Fibroblast of lung (primary cell): ENCODE results near the gene CASP14. TPM values are rescaled to one million over a fixed set of nuclear protein-coding genes. Genes with fewer than 3 reads are reported as not detected.

ENCODE experiments used
- DNase-seq, 2 donors: peaks; one replicate each; pipeline versions ENCODE4 v3.0.0 to v3.0.0-alpha.2; 2010; ENCODE audit warnings: low read depth in 2 of 2
- H2AFZ ChIP-seq: 2 replicates; pipeline ENCODE4 v1.5.1; 2012; ENCODE audit warnings: low read length, control low read depth, inconsistent platforms
- H3K27ac ChIP-seq: 2 replicates; pipeline ENCODE4 v1.5.1; 2011; ENCODE audit warnings: low read length, control low read depth; ENCODE audit not compliant: insufficient read depth
- H3K27me3 ChIP-seq: 2 replicates; pipeline ENCODE4 v1.5.1; 2011; ENCODE audit warnings: mild to moderate bottlenecking, low read length; ENCODE audit not compliant: control insufficient read depth, insufficient read depth
- H3K36me3 ChIP-seq: 2 replicates; pipeline ENCODE4 v1.5.1; 2011; ENCODE audit warnings: low read length; ENCODE audit not compliant: control insufficient read depth, insufficient read depth
- H3K4me1 ChIP-seq: 2 replicates; pipeline ENCODE4 v1.5.1; 2011; ENCODE audit warnings: low read length; ENCODE audit not compliant: control insufficient read depth, insufficient read depth; ENCODE audit errors: extremely low read depth
- H3K4me2 ChIP-seq: 2 replicates; pipeline ENCODE4 v1.5.1; 2011; ENCODE audit warnings: low read length, control low read depth; ENCODE audit not compliant: insufficient read depth; ENCODE audit errors: extremely low read depth
- H3K4me3 ChIP-seq, 4 experiments: fragments of 200-600 bp in 1 of 4; sonication (generic) in 1 of 4; replicated peaks in 1 of 4; 2 replicates each; pipeline ENCODE4 v1.5.1; 2011 to 2016; ENCODE audit warnings: low read length in 4 of 4, low read depth in 3 of 4, mild to moderate bottlenecking in 3 of 4, control low read depth in 2 of 4, inconsistent platforms in 1 of 4, mixed read lengths in 1 of 4; ENCODE audit not compliant: insufficient read depth in 1 of 4; ENCODE audit errors: control extremely low read depth in 1 of 4
- H3K79me2 ChIP-seq: 2 replicates; pipeline ENCODE4 v1.5.1; 2012; ENCODE audit warnings: mild to moderate bottlenecking, low read length, inconsistent platforms; ENCODE audit not compliant: control insufficient read depth, insufficient read depth
- H3K9ac ChIP-seq: 2 replicates; pipeline ENCODE4 v1.5.1; 2011; ENCODE audit warnings: mild to moderate bottlenecking, low read length, control low read depth; ENCODE audit not compliant: insufficient read depth
- H3K9me3 ChIP-seq: 2 replicates; pipeline ENCODE4 v1.5.1; 2012; ENCODE audit warnings: low read depth, low read length; ENCODE audit not compliant: control insufficient read depth, insufficient read depth
- H4K20me1 ChIP-seq: 2 replicates; pipeline ENCODE4 v1.5.1; 2011; ENCODE audit warnings: low read length; ENCODE audit not compliant: control insufficient read depth, insufficient read depth; ENCODE audit errors: extremely low read depth
- EZH2 ChIP-seq: IDR thresholded peaks from 2 replicates; pipeline ENCODE4 v1.5.1; 2012; ENCODE audit warnings: low read length, control low read depth, mild to moderate bottlenecking; ENCODE audit errors: missing control alignments
- polyA plus RNA-seq, 2 donors: library from polyadenylated mRNA; depleted of rRNA in 1 of 2; stranded (reverse) in 1 of 2; unstranded in 1 of 2; fragments of >200 nt; gene quantifications; 2 replicates each; pipeline ENCODE4 v1.2.1, GENCODE V29; 2011 to 2012; ENCODE audit warnings: missing spikeins in 1 of 2
- total RNA-seq: library from RNA; depleted of rRNA; stranded (reverse); fragments of >200 nt; gene quantifications from 2 replicates; pipeline ENCODE4 v1.2.1, GENCODE V29; 2014
- TF ChIP-seq, protein P1 (sequence below), 2 donors: IDR thresholded peaks in 1 of 2; conservative IDR thresholded peaks in 1 of 2; 1 replicate in 1 of 2; 2 replicates in 1 of 2; pipeline ENCODE4 v1.5.1; 2011 to 2012; ENCODE audit warnings: low read length in 2 of 2, control low read depth in 1 of 2, inconsistent platforms in 1 of 2, low read depth in 1 of 2, mild to moderate bottlenecking in 1 of 2

Gene CASP14
- total and polyA plus RNA-seq, 2 donors (not counting 1 experiment from before 2014, with no cell fraction given) = not detected

DNA sequence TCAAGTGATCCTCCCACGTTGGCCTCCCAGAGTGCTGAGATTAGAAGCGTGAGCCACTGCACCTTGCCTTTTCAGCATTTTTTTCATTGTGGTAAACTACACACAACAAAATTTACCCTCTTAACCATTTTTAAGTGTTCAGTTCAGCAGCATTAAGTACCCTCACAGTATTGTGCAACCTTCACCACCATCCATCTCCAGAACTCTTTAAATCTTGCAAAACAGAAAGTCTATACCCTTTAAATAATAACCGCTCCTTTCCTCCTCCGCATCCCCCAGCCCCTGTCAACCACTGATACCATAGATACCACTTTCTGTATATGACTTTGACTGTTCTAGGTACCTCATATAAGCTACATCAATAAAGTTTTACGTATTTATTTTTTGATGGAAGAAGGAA is 20.8 kb upstream of the CASP14 start:
- Histone ChIP-seq H3K79me2 (no peaks in the 10 kb centered on the region), H2AFZ (no peak overlapping the region), H3K4me3 (no peak overlapping the region), H3K4me2 (no peak overlapping the region), H3K9me3 (no peaks in the 10 kb centered on the region), H3K36me3 (no peaks in the 10 kb centered on the region), H3K4me1 (no peaks in the 10 kb centered on the region), H3K27me3 (no peaks in the 10 kb centered on the region), H4K20me1 (no peaks in the 10 kb centered on the region), H3K27ac (no peak overlapping the region), H3K9ac (no peak overlapping the region)
- DNase-seq = no peak
- no peak for TF ChIP-seq EZH2
- TF ChIP-seq, protein P1, sequence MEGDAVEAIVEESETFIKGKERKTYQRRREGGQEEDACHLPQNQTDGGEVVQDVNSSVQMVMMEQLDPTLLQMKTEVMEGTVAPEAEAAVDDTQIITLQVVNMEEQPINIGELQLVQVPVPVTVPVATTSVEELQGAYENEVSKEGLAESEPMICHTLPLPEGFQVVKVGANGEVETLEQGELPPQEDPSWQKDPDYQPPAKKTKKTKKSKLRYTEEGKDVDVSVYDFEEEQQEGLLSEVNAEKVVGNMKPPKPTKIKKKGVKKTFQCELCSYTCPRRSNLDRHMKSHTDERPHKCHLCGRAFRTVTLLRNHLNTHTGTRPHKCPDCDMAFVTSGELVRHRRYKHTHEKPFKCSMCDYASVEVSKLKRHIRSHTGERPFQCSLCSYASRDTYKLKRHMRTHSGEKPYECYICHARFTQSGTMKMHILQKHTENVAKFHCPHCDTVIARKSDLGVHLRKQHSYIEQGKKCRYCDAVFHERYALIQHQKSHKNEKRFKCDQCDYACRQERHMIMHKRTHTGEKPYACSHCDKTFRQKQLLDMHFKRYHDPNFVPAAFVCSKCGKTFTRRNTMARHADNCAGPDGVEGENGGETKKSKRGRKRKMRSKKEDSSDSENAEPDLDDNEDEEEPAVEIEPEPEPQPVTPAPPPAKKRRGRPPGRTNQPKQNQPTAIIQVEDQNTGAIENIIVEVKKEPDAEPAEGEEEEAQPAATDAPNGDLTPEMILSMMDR (conservative IDR thresholded peaks at IDR 0.05 in 1 of 2, IDR thresholded peaks at IDR 0.05 in 1 of 2; ENCODE audit: low read depth in 1 of 2, low read length in 2 of 2) = no peak

DNA sequence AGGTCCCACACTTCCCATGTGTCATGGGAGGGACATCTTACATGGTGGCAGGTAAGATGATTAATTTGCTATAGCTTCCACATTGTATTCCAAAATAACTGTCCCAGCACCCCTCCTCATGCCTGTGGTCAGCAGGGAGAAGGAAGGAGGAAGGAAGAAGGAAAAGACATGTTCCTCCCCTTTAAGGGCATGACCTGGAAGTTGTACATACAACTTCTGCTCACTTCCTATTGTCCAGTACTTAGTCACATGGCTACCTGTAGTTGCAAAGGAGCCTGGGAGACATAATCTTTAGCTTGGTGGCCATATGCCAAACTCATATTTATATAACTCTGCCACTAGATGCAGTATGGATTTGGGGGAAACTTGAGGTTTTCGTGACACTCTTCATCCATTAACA is 17.6 kb upstream of the CASP14 start:
- Histone ChIP-seq H2AFZ (no peak overlapping the region), H3K79me2 (no peaks in the 10 kb centered on the region), H4K20me1 (no peaks in the 10 kb centered on the region), H3K36me3 (no peaks in the 10 kb centered on the region), H3K9me3 (no peaks in the 10 kb centered on the region), H3K4me3 (no peak overlapping the region), H3K27me3 (no peaks in the 10 kb centered on the region), H3K4me2 (no peak overlapping the region), H3K9ac (no peak overlapping the region), H3K27ac (no peak overlapping the region), H3K4me1 (no peaks in the 10 kb centered on the region)
- no peak for DNase-seq
- TF ChIP-seq, protein P1 (conservative IDR thresholded peaks at IDR 0.05 in 1 of 2, IDR thresholded peaks at IDR 0.05 in 1 of 2; ENCODE audit: low read depth in 1 of 2, low read length in 2 of 2) = no peak
- TF ChIP-seq EZH2 = no peak

DNA sequence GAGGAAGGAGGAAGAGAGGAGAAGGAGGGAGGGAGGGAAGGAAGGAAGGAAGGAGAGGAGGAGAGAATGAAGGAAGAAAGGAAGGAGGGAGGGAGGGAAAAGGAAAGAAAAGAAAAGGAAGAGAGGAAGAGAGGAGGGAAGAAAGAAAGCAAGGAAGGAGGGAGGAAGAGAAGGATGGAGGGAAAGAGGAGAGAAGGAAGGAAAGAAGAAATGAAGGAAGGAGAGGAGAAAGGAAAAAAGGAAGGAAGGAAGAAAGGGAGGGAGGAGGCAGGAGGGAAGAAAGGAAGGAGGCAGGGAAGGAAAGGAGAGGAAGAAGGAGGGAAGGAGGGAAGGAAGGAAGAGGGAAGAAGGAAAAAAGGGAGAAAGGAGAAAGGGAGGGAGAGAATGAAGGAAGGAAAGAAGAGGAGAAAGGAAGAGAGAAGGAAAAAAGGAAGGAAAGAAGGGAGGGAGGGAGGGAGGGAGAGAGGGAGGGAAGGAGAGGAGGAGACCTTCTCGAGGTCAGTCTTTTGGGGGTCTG is 13.4 kb upstream of the CASP14 start:
- DNase-seq = no peak
- no peak overlapping the region for H3K4me2 ChIP-seq
- no peaks in the 10 kb centered on the region for H3K36me3 ChIP-seq
- H3K4me1 ChIP-seq = no peaks in the 10 kb centered on the region
- no peaks in the 10 kb centered on the region for H4K20me1 ChIP-seq
- H3K27ac ChIP-seq = no peak overlapping the region
- H2AFZ ChIP-seq = no peak overlapping the region
- no peak overlapping the region for H3K9ac ChIP-seq
- no peaks in the 10 kb centered on the region for H3K79me2 ChIP-seq
- no peak overlapping the region for H3K4me3 ChIP-seq
- no peaks in the 10 kb centered on the region for H3K27me3 ChIP-seq
- no peak for TF ChIP-seq EZH2
- TF ChIP-seq, protein P1 (conservative IDR thresholded peaks at IDR 0.05 in 1 of 2, IDR thresholded peaks at IDR 0.05 in 1 of 2; ENCODE audit: low read depth in 1 of 2, low read length in 2 of 2) = no peak
- H3K9me3 ChIP-seq = no peaks in the 10 kb centered on the region
